ENCODE measurements around the gene PTPRS.

Gene PTPRS

GRCh38 chr19:5305163-5305562 lies 35.4 kb downstream of the PTPRS start:
- DNase-seq = no peak

GRCh38 chr19:5304486-5304885 lies 36.1 kb downstream of the PTPRS start:
- no peak for DNase-seq

- DNase-seq = no peak
Measured at GRCh38 chr19:5303208-5303607, 37.4 kb downstream of the PTPRS start.

GRCh38 chr19:5302396-5302795 lies 38.2 kb downstream of the PTPRS start:
- DNase-seq = no peak

DNA sequence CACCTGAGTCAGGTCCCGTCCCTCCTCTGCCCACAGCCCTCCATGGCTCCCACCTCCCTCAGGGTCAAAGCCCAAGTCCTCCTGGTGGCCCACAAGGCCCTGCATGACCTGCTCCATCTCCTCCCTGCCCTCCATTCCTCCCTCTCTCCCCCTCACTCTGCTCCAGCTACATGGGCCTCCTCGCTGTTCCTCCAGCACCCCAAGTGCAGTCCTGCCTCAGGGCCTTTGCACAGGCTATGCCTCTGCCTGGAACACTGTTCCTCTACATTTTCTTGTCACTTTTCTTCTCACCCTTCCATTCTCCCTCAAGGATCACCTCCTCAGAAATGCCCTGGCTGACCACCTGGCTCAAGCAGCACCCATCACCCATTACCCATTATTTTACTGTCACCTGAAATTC lies 41.5 kb downstream of the PTPRS start:
- no peak for DNase-seq

DNA sequence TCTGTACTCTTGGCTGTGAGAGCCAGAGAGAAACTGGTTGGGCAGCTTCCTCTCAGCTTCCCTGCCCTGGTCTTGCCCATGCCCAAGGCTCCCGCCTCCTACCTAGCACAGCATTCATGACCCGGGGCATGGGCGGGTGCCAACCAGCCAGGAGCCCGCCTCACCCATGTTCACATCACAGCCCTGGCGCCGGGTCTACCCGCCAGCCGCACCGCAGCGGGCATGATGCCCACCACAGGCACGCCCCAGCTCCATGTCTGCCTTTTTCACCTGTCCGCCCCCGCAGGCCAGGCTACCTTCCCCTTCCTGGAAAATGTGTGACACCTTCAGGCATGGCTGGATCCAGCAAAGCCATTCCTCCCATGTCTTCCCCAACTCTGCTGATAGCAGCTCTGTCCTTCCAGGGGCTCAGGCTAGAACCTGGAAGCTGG lies 42.1 kb downstream of the PTPRS start:
- no peak for DNase-seq

- DNase-seq = no peak
Measured at GRCh38 chr19:5297272-5297669, 43.3 kb downstream of the PTPRS start.

- DNase-seq = no peak
Measured at GRCh38 chr19:5296457-5297271, 43.9 kb downstream of the PTPRS start.

GRCh38 chr19:5296021-5296420 lies 44.6 kb downstream of the PTPRS start:
- DNase-seq = no peak

- no peak for DNase-seq
Measured at GRCh38 chr19:5294403-5295160, 46.0 kb downstream of the PTPRS start.

DNA sequence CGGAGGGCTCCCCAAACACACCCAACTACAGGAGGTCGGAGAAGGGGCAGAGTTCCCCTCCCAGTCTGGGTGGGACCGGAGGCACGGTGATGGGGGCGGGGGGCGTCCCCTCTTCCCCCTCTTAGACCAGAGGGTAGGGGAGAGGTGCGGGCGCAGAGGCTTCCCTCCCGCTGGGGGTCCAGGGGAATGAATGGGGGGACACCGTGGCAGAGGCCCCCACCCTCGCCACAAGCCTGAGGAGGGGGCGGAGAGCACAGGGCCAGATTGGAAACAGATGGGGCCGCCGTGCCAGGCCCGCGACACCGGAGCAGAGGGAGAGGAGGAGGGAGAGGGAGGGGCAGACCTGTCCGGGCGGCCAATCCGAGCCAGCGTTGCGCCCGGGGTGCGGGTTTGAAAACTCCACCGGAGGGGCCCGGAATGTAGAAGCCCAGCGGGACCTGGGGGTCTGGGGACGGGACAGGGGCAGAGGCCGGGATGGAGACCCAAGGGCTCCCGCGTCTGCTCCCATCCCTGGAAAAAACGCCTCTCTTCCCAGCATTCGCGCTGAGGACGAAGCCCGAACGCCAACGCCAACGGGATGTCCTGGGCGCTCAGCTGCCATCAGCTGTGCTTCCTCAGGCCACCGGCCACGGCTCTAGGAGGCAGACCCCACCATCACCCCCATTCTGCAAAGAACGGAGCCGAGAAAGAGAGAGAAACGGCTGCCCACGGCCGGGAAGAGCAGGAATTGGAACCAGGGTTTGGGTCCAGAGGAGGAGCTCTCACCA lies 46.8 kb downstream of the PTPRS start:
- peak; percentile 87 for DNase-seq

DNA sequence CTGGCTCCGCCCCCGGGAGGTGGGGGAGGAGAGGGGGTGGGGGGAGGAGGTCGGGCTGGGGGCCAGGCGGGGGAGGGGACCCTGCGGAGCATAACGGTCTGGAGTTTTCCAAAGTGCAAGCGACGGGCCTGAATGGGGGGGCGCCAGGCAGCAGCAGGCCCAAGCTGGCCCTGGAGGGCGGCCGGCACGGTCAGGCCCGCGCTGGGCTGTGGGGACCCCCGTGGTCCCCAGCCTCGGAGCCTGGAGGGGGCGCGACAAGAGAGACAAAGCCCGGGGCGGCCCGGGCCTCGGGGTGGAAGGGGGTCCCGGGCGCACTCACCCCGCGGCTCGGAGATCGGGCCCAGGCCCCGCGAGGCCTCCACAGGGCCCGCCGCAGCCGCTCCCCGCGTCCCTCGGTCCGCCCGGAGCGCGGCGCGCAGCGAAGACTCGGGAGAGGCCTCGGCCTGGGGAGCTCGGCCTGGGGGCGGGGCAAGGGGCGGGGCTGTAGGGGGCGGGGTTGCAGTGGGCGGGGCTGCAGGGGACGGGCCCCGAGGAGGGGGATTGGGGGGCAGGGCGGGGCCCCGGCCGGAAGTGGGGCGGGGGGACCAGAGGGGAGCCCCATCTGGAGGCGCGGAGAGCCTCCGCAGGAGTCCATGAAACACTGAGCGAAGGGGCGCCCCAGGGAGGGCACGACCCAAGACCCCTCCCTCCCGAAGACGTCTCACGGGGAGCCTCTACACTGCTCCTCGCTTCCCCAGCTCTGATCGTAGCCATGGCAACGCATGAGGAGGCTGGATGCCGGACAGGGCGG lies 47.6 kb downstream of the PTPRS start:
- DNase-seq = peak; percentile 92

GRCh38 chr19:5292453-5292821 lies 48.2 kb downstream of the PTPRS start:
- no peak for DNase-seq

GRCh38 chr19:5291588-5292193 lies 48.9 kb downstream of the PTPRS start:
- no peak for DNase-seq

All from left hindlimb (tissue), 1 donor.